ENCODE measurements around the gene ZBTB42.

- TF ChIP-seq CTCF (conservative IDR thresholded peaks at IDR 0.05; ENCODE audit: low read depth, low read length) (no peak), EZH2phosphoT487 (IDR thresholded peaks at IDR 0.05; ENCODE audit: borderline replicate concordance, low read length) (no peak), EZH2 (IDR thresholded peaks at IDR 0.05; ENCODE audit: low read length, unreplicated experiment) (no peak)
These were observed 23.6 kb downstream of the ZBTB42 start for GRCh38 chr14:104824353-104824997.

All from PC-3 (cell line).